Gastrocnemius medialis (tissue), 4 donors: Measurements from ENCODE around the gene NAXD.

Experiments
- CTCF ChIP-seq, 5 experiments: fragments of 450-650 bp in 3 of 5; fragments of 200-600 bp in 2 of 5; sonication (generic) in 2 of 5; IDR thresholded peaks in 4 of 5; conservative IDR thresholded peaks in 1 of 5; 1 replicate in 4 of 5; 2 replicates in 1 of 5; pipeline ENCODE4 v1.5.1; 2016 to 2019; ENCODE audit warnings: antibody characterized with exemption in 5 of 5, mild to moderate bottlenecking in 3 of 5, moderate library complexity in 3 of 5
- POLR2A ChIP-seq, 2 donors: fragments of 450-650 bp; IDR thresholded peaks; one replicate each; pipeline ENCODE4 v1.6.1; 2017; ENCODE audit warnings: antibody characterized with exemption in 2 of 2, mild to moderate bottlenecking in 2 of 2, moderate library complexity in 2 of 2

DNA sequence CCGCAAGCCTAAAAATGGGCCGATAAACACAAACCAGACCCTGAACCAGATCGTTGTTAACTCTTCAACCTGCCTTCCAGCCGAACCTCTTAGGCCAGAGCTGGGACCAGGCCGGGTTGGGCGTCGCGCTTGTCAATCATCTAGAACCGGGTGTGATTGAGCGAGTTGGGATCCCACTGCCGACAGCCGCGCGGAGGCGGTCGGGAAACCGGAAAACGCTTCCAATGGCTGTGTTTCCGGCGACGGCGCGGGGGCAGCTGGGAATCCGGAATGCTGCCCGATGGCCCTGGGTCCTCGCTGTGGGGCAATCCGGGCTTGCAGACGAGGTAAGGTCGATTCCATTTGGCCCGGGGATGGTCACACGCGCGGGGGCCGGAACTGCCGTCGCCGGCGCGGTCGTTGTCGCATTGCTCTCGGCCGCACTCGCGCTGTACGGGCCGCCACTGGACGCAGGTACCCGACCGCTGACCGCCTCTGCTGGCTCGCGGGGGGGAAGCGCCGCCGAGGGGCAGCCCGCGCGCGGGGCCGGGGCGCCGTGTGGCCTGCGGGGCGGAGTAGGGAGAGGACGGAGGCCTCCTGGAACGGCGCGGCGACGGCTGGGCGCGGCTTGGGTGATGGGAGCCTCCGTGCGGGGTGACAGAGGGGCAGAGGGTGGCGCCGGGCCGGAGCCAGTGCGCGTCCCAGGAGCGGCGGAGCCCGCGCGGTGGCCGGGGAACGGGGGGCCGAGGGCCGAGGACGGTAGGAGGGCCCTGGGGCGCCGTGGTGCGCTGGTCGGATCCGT is at the start of gene NAXD:
- TF ChIP-seq CTCF (IDR thresholded peaks at IDR 0.05 in 4 of 5, conservative IDR thresholded peaks at IDR 0.05 in 1 of 5) (no peak), POLR2A (IDR thresholded peaks at IDR 0.05) (peak; percentile 83 to 85)
